Retinal pigment epithelial cell (primary cell): ENCODE data around the gene PTGR3.

ENCODE experiments used
- DNase-seq: peaks from one replicate; pipeline ENCODE4 v3.0.0-alpha.2; 2010; ENCODE audit warnings: low read depth
- H3K4me3 ChIP-seq: 2 replicates; pipeline ENCODE4 v1.5.1; 2011; ENCODE audit warnings: mild to moderate bottlenecking, low read length, control low read depth, moderate library complexity
- CTCF ChIP-seq: conservative IDR thresholded peaks from 2 replicates; pipeline ENCODE4 v1.5.1; 2011; ENCODE audit warnings: low read depth, low read length, control low read depth, inconsistent platforms

PTGR3 gene

GRCh38 chr18:75209129-75209950 is at the start of gene PTGR3:
TSS of gene PTGR3 (minus strand) at chr18:75209139. CDS start at chr18:75209058, 81 bp downstream.
- DNase-seq: no peak
- no peak for TF ChIP-seq CTCF

GRCh38 chr18:75257605-75258004 is 48.7 kb upstream of the PTGR3 start:
- no peak for TF ChIP-seq CTCF
- DNase-seq: no peak
- H3K4me3 ChIP-seq: no peak overlapping the region

More at GRCh38 chr18:75209129-75209950, at the start of gene PTGR3:
- peak within 1 kb of the TSS; percentile 63 for H3K4me3 ChIP-seq

GRCh38 chr18:75256376-75256775 is 47.4 kb upstream of the PTGR3 start:
- H3K4me3 ChIP-seq: no peak overlapping the region
- no peak for TF ChIP-seq CTCF
- DNase-seq: no peak

- H3K4me3 ChIP-seq: no peak overlapping the region
- no peak for TF ChIP-seq CTCF
- DNase-seq: no peak
Measured at GRCh38 chr18:75255094-75255493, 46.2 kb upstream of the PTGR3 start.

GRCh38 chr18:75253784-75254183 is 44.8 kb upstream of the PTGR3 start:
- no peak for TF ChIP-seq CTCF
- DNase-seq: no peak
- no peak overlapping the region for H3K4me3 ChIP-seq

- TF ChIP-seq CTCF: no peak
- DNase-seq: no peak
- no peak overlapping the region for H3K4me3 ChIP-seq
Measured at GRCh38 chr18:75253043-75253442, 44.1 kb upstream of the PTGR3 start.

GRCh38 chr18:75252136-75252535 is 43.2 kb upstream of the PTGR3 start:
- no peak overlapping the region for H3K4me3 ChIP-seq
- no peak for TF ChIP-seq CTCF
- DNase-seq: no peak
